Activated T-cell treated with anti-CD3 and anti-CD28 coated beads, Interleukin-2, amount 50 U/mL, for 48 hours (primary cell): ENCODE data around the gene WDFY4.

Source experiments
- DNase-seq, 2 experiments: peaks; one replicate each; pipeline ENCODE4 v3.0.0-alpha.2; 2020

WDFY4 gene

DNA sequence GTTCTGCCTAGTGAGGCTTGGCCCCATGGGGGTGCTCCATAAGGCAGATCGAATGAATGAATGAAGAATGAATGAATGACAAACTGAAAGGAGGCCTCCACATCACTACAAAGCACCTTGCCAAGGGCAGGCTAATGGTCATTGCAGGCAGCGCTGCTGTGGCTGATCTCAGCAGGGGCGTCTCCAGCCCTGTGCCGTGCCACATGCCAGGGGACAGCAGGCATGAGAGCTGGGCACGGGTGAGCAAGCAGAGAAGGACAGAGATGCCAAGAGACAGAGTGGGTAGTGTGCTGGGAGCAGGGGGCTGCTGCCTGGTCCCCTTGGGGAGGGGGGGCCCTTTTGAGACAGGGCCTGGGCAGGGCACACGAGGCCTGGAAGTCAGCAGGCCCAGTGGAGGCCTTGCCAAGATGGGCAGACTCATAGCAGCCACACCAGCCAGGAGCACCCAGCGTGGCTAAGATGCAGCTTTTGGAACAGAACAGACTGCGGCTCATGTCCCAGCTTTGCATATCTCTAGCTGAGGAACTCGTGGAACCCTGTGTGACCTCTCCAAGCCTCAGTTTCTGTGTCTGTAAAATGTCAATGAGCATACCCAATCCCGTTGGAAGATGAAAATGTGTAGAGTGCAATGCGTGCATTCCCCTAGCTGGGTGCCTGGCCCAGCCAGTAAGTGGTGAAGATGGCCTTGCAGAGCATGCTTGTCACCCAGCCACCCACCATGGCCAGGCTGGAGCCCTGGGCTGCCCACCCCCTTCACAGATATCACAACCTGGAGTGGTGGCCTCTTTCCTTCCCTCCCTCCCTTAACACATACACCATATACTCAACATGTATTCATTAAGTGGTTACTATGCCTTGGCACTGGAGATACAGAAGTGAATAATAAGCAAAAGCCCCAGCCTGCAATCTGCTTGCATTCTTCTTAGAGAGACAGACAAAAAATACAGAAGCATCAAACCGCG, 316.0 kb downstream of the WDFY4 start:
- no peak for DNase-seq

DNA sequence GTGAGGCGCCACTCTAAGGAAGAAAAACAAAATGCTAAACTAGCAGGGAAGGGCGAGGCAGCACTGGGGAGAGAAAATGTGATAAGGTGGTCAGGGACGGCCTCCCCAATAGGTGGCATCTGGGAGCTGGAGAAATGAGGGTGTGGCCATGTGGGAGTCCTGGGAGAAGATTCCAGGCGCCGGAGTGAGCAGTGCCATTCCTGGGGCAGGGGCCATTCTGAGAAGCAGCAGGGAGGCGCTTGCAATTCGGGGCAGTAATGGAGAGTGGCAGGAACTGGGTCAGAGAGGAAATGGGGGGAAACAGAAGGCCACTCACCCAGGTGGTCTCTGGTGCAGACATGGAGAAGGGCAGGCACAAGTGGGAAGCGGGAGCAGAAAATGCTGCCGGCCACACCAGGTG, 316.7 kb downstream of the WDFY4 start:
- DNase-seq = no peak

DNA sequence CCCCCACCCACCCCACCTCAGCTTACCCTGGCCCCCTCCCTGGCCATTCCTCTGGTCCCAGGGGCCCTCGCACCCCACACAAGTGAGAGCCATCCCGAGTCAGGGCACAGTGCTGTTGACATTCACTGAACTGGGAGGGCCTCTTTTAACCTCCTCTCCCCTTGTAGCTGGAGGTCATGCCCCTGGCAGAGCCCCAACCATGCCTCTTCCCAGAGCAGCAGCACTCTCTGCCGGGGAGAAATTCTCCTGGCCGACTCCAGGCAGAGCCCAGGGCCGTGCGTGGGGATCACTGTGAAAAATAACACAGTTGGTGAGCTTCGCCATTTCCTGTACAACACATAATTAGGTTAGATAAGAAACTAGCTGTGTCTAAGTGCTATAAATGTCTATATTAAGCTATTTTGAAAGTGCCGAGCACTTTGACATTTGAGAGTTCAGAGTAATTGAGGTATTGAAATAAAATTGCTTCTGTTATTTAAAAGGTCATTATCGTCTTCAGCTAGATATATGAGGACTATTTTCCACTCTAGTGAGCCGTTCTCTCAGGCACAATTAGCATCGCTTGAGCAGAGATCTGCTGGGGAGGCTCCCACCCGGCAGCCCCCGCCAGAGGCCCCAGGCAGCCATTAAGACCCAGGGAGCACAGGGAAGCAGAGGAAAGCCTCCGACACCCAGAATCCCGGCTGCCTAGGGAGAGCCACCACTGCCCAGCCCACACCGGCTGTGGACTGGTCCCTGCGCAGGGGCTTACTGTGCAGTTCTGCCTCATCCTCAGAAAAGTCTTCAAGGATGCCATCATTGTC, 317.4 kb downstream of the WDFY4 start:
- DNase-seq = no peak

DNA sequence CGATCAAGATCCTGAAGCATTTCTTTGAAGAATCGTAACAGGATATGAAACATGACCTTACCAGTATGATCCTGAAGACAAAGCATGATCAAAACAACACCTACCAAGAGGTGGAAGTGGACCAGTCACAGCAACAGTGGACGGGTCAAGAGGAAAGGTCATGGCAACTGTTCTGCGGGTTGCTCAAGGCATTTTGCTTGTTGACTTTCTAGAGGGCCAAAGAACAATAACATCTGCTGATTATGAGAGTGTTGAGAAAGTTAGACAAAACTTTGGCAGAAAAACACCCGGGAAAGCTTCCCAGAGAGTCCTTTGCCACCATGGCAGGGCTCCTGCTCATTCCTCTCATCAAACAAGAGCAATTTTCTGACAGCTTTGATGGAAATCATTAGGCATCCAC, 320.6 kb downstream of the WDFY4 start:
- no peak for DNase-seq

DNA sequence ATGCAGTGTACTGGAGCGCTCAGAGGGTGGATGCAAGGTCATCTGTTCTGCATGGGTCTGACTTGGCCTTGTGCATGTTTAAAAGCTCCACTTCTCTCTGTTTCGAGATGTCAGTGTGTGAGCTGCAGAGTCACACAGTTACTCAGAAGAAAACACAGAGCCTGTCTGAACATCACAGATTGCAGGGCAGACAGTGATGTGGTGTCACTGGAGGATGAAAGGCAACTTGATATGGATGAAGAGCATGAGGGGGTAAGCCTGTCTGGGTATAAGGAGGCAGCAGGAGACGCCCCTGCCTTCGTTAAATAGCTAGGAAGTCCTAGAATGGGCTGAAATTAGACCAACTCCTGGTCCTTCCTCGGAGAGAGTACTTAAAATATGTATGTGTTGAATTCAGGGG, 322.5 kb downstream of the WDFY4 start:
- no peak for DNase-seq

DNA sequence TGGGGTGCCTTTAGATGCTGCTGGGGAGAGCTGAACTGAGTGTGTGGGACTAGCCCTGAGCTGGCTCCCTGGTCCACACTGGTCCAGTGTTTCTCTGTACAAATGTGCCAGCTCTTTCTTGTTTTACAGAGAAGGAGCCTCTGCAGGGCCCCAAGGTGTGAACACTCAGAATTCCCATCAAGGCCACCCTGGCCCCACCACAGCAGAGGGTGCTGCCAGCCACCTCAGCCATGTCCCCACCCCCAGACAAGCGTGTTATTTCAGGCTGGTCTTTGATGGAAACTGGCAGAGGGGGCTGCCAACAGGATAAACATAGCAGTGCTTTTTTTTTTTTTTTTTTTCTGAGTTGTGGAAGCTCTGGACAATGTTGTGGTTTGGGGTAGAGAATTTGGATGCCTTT, 323.4 kb downstream of the WDFY4 start:
- DNase-seq = no peak

DNA sequence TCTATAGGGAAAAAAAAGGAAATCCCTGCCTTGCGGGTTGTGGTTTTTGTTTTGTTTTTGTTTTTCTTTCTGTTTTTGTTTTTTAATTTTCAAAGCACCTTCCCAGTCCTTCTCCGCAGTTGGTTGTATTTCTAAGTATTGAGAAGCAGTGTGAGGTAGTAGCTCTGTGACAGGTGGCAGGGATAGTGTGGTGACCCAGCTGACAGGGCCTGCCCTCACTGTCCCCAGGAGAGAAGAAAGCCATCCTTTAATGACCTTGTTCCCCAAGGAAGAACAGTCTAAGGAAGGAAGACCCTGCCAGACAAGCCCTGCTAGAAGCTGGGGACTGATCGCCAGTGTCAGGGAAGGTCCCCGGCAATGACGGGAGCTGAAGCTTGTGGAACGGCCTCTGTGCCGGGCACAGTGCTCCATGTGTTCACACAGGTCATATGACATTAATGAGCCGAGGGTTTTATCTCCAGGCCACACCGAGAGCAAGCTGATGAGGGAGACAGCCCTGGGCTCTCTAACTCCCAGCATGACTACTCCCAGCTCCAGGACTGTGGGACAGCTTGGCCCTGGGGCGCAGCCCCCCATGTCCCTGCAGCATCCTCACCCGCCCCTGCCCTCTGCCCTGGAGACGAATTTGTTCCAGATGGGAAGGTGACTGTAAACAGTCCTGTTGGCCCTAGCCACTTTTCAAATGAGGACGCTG, 324.0 kb downstream of the WDFY4 start:
- DNase-seq = no peak

DNA sequence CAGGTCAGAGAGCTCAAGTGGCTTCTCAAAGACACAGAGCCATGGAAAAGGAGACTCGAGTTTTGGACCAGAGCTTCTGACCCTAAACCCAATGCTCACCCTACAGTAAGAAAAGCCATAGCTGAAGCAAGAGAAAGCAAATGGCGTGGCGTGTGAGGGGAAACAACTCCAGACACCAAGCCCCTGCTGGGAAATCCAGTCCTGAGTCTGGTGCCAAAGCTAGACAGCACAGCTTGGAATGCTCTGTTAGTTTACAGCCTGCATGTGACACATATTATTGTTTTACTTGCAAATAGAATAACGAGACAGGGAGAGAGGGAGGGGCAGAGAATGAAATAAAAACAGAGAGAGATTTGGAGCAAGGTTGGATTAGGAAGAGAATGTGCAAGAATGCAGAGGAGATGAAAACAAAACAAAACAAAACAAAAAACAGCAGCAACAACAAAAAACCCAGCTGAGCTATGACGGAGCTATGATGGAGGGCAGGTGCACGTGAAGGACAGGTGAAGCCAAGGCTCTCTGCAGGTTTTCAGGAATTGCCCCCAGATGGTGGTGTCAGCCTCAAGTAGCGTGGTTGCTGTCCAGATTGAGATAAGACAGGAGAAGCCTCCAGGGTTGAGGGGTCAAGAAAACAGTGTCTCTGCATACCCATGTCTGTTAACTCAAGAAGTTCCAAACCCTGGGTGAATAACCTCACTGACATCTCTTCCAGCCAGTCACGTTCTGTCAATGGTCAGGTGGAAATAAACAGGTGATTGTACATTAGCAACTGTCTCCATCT, 324.7 kb downstream of the WDFY4 start:
- no peak for DNase-seq

DNA sequence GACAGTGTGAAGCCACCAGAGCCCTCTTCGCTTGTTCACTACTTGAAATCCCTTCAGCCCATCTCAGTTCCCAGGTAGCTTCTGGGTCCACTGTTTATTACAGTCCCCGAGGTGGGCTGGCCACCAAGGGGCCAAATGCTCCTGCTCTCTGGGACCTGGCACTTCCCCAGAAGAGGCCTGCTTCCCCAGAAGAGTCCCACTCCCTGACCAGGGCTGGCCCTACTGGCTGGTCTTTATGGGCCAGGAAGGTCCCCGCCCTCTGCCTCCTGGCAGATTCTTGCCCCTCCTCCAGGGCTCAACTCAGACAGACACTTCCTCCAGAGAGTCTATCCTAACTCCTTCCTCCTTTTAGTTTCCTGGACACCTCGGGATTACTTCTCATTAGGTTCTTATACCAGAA, 325.6 kb downstream of the WDFY4 start:
- no peak for DNase-seq

DNA sequence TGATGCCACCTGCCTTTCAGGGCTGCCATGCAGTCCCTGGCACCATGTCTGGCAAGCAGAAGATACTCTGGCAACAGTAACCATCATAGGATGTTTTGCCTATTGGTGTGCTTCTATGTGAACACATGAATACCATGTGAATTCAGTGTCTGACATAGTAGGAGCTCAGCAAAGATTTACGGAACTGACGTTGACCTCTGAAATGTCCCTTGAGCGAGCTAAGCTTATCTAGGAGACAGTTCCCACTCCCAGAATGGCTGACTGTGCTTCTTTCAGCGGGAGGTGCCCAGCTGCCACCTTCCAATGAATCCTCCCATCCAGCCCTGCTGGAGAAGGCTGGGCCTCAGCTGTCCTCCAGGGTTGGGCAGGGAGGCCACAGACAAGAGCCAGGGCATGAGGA, 326.2 kb downstream of the WDFY4 start:
- DNase-seq = no peak

DNA sequence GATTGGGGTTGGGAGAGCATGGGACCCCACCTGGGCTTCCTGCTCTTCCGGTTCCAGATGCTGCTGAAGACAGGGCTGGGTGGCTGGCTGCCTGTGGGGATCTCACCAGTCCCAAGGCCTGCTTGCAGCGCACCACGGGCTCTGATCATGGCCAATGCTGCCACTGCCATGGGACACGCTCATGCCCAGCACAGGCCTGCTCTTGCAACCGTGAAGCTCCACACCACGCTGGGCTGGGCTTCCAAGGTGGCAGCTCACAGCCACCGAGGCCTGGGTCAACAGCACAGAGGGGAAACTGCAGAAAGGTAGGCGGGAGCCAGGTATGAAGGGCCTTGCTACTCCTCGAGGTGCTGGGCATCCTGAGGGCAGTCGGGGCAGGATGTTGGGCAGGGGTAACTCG, 327.1 kb downstream of the WDFY4 start:
- DNase-seq = no peak

DNA sequence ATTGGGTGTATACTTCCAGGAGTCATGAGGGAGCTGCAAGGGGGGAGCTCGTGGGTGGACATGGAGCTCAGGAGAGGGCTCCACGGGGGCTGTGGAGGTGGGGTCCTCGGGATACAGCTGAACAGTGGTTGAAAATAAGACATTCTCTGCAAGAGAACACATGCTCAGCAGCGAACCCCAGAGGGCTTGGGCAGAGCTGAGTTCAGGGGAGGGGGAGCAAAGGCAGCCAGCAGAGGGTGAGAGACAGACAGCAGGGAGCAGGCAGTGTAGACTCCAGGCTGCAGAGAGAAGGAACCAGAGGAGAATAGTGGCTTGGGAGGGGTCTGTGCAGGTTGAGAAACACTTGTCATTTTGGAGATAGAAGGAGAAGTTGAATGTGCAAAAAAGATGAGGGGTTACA, 327.9 kb downstream of the WDFY4 start:
- DNase-seq = no peak

DNA sequence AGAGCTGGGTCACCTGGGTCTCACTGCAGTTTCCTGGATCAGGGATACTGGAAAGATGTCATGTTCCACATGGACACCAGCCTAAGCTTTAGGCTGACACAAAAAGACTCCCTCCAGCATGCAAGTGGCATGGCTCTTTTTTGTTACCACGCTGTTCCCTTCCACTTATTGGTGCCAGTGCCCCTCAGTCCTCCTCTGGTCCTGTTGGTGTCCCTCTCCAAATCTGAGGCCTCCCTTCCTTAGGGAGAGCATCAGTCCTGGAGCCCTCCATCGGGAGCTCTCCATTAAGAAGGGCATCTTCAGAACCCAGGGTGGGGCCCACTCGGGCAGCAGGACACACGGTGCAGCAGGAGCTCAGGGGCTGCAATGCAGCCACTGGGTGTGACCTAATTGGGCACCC, 331.0 kb downstream of the WDFY4 start:
- DNase-seq = no peak

DNA sequence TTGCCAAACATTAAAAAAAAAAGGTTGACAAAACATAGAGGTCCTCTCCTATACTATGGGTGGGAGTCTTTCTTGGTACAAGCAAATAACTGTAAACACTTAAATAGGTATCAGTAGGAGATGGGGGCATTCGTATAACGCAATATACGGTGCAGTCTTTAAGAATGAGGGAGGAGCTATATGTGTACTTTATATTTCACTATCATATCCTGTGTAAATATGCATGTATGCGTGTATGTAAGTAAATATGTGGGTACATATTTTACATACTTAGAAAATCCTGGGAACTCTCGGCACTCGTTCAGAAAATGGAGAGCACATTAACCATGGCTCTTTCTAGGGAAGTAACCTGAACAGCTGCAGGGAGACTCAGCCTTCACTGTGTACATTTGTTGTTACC, 337.0 kb downstream of the WDFY4 start:
- DNase-seq = no peak

DNA sequence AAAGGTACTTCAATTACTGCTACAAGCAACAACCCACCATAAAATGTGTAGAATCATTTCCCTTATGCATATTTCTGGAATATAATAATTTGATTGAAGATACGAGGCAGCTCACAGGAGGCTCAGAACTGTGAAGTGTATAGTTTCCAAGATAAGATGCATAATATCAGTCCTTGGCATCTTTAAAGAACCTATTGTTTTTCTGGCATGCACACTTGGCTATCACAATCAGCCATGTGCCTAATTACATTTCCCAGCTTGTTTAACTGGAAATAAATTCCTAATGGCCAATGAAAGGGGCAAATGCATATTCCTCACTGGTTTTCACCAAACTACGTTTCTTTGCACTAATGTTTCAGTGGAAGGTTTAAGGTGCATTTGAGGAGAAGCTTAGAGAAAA, 338.4 kb downstream of the WDFY4 start:
- DNase-seq = no peak

DNA sequence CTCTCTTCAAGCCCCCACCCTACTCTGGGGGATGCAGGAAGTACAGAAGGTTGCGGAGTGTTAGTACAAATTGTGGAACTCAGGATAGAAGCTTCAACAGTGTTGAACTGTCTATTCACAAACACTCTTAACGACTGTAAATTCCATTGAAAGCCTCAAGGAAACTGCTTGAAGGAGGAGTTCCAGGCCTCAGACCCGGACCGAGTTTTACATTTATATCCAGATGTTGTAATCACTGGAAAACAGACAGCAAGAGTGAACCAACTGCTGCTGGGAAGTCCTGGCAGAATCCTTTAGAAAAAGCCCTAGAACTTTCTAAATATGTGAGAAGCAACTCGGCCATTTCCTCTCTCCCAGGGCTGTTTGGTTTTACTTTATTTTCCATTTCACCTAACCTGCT, 339.1 kb downstream of the WDFY4 start:
- DNase-seq = no peak

DNA sequence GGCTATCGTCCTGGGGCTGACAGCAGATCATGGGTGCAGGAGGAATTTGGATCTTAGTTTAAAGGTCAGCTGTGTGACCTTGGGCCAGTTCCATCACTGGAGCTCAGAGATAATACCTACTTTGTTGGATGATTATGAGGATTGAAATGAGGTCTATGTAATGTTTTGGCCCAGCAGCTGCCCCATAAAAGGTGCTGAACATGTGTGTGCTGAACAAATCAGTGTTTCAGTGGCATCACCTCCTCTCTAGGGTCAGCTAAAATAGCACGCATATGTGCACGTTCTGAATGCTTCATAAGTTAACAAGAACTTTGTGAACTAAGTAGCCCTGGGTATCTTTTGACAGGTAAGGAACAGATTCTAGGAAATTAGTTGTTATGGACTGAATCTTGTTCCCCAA, 339.8 kb downstream of the WDFY4 start:
- DNase-seq = no peak

DNA sequence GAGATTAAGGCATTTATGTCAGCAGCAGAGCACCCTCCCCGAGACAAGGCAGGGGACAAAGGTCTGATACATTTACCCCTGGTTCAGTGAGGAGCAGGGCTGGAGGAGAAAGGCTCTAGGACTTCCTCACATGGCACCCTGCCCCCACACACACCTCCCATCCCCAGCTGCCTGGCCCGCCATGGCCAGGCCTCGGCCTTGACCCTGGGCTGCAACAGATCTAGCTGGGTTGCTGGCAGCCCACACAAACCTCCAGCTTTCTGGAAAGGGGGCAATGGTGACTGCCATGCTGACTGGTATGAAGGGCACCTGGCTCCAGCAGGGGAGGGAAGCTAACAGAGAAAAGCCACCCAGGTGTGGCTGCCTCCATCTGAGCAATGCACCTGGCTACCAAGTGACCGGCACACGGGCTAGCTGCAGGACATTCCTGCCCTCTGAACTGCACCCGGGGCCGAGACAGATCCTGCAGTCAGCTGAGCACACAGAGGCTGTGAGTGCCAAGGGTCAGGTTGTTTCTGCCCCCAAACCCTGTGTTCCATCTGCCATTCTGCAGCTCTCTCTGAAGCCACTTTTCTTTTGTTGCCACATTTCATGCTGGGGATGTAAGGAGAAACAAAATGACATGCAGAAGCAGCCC, 340.8 kb downstream of the WDFY4 start:
- no peak for DNase-seq

DNA sequence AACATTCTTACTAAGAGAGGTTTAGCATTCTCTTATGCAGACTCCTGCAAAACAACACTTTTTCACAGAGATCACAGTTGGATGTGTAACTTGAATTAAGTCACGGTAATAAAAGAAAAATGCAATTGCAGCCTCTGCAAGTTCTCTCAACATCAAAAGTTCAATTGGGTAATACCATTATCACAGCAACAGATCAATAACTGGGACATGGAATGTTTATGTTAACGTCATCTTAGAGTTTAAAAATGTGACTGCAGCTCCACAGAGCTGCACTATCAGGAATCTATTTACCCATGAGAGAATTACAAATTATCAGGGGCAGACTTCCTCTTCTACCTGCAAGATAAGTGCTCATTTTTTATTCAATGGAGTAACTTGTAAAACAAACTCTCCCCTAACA, 344.0 kb downstream of the WDFY4 start:
- no peak for DNase-seq

DNA sequence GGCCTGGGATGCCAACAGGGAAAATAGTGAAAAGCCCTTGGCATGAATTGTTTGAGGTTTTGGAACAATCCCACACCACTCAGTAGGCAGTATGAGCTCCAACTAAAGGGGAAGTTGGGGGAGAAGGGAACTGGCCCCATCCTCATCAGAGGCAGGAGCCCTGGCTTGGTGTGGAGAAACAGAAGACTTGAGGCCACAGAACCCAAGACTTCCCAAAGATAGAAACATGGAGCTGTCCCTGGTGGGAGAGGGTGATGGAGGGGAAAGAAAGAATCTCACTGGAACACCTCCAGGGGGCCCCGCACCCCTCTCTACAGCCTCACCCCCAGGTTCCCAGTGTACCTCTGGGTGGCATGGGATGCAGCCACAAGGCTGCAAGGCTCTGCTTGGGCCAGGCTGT, 345.0 kb downstream of the WDFY4 start:
- no peak for DNase-seq
